Measurements from ENCODE around the gene MAPK8IP2. TPM values are rescaled to one million over a fixed set of nuclear protein-coding genes. Genes with fewer than 3 reads are reported as not detected.

The MAPK8IP2 gene
- total and polyA plus RNA-seq, 2 of the 13 experiments (the other 11 are each of a cell fraction or from before 2014, with no cell fraction given): 1.3 to 2.6 TPM

DNA sequence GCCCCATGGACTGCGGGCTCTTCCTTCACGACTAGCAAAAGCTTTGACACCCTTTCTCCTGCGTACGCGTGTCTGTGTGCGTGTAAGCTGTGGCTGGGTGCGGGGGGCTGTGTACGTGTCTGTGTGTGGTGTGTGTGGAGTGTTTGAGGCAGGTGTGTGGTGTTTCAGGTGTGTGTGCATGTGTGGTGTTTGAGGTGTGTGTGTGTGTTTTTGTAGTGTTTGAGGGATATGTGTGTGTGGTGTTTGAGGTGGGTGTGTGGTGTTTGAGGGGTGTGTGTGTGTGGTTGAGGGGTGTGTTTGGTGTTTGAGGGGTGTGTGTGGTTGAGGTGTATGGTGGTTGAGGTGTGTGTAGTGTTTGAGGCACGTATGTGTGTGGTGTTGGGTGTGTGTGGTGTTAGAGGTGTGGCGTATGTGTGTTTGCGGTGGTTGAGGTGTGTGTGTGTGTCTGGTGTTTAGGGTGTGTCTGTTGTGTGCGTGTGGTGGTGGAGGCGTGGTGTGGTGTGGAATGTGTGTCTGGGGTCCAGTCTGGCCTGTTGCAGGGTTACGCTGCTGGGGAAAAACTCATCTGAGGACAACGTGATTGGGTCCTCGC, 28.0 kb downstream of the MAPK8IP2 start (continued):
- no peak for TF ChIP-seq SNRNP70 (IDR thresholded peaks at IDR 0.05; ENCODE audit: low read depth, low read length)
- no peak for TF ChIP-seq ZSCAN30 (CRISPR knock-in tag; IDR thresholded peaks at IDR 0.05)
- TF ChIP-seq NCOA1 (CRISPR knock-in tag; IDR thresholded peaks at IDR 0.05): no peak
- TF ChIP-seq, protein P1, sequence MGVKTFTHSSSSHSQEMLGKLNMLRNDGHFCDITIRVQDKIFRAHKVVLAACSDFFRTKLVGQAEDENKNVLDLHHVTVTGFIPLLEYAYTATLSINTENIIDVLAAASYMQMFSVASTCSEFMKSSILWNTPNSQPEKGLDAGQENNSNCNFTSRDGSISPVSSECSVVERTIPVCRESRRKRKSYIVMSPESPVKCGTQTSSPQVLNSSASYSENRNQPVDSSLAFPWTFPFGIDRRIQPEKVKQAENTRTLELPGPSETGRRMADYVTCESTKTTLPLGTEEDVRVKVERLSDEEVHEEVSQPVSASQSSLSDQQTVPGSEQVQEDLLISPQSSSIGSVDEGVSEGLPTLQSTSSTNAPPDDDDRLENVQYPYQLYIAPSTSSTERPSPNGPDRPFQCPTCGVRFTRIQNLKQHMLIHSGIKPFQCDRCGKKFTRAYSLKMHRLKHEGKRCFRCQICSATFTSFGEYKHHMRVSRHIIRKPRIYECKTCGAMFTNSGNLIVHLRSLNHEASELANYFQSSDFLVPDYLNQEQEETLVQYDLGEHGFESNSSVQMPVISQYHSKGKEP (CRISPR knock-in tag; IDR thresholded peaks at IDR 0.05): no peak
- TF ChIP-seq, protein P2, sequence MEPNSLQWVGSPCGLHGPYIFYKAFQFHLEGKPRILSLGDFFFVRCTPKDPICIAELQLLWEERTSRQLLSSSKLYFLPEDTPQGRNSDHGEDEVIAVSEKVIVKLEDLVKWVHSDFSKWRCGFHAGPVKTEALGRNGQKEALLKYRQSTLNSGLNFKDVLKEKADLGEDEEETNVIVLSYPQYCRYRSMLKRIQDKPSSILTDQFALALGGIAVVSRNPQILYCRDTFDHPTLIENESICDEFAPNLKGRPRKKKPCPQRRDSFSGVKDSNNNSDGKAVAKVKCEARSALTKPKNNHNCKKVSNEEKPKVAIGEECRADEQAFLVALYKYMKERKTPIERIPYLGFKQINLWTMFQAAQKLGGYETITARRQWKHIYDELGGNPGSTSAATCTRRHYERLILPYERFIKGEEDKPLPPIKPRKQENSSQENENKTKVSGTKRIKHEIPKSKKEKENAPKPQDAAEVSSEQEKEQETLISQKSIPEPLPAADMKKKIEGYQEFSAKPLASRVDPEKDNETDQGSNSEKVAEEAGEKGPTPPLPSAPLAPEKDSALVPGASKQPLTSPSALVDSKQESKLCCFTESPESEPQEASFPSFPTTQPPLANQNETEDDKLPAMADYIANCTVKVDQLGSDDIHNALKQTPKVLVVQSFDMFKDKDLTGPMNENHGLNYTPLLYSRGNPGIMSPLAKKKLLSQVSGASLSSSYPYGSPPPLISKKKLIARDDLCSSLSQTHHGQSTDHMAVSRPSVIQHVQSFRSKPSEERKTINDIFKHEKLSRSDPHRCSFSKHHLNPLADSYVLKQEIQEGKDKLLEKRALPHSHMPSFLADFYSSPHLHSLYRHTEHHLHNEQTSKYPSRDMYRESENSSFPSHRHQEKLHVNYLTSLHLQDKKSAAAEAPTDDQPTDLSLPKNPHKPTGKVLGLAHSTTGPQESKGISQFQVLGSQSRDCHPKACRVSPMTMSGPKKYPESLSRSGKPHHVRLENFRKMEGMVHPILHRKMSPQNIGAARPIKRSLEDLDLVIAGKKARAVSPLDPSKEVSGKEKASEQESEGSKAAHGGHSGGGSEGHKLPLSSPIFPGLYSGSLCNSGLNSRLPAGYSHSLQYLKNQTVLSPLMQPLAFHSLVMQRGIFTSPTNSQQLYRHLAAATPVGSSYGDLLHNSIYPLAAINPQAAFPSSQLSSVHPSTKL (CRISPR knock-in tag; IDR thresholded peaks at IDR 0.05): no peak
- no peak for TF ChIP-seq MEF2D (CRISPR knock-in tag; IDR thresholded peaks at IDR 0.05)
- 0 out of 2 replicates have a peak, but pooled peaks have one; percentile 36 for TF ChIP-seq HIVEP1 (CRISPR knock-in tag; IDR thresholded peaks at IDR 0.05)
- TF ChIP-seq BRCA1 (CRISPR knock-in tag; IDR thresholded peaks at IDR 0.05): no peak
- TF ChIP-seq ZNF10 (CRISPR knock-in tag; IDR thresholded peaks at IDR 0.05; ENCODE audit: borderline replicate concordance, low read depth): no peak
- TF ChIP-seq, protein P3, sequence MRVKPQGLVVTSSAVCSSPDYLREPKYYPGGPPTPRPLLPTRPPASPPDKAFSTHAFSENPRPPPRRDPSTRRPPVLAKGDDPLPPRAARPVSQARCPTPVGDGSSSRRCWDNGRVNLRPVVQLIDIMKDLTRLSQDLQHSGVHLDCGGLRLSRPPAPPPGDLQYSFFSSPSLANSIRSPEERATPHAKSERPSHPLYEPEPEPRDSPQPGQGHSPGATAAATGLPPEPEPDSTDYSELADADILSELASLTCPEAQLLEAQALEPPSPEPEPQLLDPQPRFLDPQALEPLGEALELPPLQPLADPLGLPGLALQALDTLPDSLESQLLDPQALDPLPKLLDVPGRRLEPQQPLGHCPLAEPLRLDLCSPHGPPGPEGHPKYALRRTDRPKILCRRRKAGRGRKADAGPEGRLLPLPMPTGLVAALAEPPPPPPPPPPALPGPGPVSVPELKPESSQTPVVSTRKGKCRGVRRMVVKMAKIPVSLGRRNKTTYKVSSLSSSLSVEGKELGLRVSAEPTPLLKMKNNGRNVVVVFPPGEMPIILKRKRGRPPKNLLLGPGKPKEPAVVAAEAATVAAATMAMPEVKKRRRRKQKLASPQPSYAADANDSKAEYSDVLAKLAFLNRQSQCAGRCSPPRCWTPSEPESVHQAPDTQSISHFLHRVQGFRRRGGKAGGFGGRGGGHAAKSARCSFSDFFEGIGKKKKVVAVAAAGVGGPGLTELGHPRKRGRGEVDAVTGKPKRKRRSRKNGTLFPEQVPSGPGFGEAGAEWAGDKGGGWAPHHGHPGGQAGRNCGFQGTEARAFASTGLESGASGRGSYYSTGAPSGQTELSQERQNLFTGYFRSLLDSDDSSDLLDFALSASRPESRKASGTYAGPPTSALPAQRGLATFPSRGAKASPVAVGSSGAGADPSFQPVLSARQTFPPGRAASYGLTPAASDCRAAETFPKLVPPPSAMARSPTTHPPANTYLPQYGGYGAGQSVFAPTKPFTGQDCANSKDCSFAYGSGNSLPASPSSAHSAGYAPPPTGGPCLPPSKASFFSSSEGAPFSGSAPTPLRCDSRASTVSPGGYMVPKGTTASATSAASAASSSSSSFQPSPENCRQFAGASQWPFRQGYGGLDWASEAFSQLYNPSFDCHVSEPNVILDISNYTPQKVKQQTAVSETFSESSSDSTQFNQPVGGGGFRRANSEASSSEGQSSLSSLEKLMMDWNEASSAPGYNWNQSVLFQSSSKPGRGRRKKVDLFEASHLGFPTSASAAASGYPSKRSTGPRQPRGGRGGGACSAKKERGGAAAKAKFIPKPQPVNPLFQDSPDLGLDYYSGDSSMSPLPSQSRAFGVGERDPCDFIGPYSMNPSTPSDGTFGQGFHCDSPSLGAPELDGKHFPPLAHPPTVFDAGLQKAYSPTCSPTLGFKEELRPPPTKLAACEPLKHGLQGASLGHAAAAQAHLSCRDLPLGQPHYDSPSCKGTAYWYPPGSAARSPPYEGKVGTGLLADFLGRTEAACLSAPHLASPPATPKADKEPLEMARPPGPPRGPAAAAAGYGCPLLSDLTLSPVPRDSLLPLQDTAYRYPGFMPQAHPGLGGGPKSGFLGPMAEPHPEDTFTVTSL (CRISPR knock-in tag; IDR thresholded peaks at IDR 0.05; ENCODE audit: borderline replicate concordance): no peak
- TF ChIP-seq ZC3H13 (CRISPR knock-in tag; IDR thresholded peaks at IDR 0.05): no peak
- no peak for TF ChIP-seq ERF (CRISPR knock-in tag; IDR thresholded peaks at IDR 0.05)
- TF ChIP-seq, protein P4, sequence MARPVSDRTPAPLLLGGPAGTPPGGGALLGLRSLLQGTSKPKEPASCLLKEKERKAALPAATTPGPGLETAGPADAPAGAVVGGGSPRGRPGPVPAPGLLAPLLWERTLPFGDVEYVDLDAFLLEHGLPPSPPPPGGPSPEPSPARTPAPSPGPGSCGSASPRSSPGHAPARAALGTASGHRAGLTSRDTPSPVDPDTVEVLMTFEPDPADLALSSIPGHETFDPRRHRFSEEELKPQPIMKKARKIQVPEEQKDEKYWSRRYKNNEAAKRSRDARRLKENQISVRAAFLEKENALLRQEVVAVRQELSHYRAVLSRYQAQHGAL (CRISPR knock-in tag; IDR thresholded peaks at IDR 0.05; ENCODE audit: not compliant biosample characterization): no peak
- TF ChIP-seq NONO (IDR thresholded peaks at IDR 0.05): no peak
- TF ChIP-seq NONO (CRISPR knock-in tag; conservative IDR thresholded peaks at IDR 0.05): no peak; the same call in 1 of the 2 replicates
- no peak for TF ChIP-seq GABPB1 (CRISPR knock-in tag; IDR thresholded peaks at IDR 0.05)
- no peak for TF ChIP-seq KDM1A (CRISPR knock-in tag; IDR thresholded peaks at IDR 0.05)
